Stimulated activated CD4-positive, alpha-beta T cell treated with anti-CD3 and anti-CD28 coated beads, Interleukin-1b, Interleukin-23, amount 100 ng/mL, for 1 hour (primary cell): Measurements from ENCODE around the gene SLC25A25.
"Not testable (repeated sequence)": the region's sequence is repeated elsewhere in the genome, so short reads cannot be mapped to it uniquely, and the experiment has no call there.

Source experiments
- DNase-seq, 2 donors: peaks; one replicate each; pipeline ENCODE4 v3.0.0-alpha.2; 2020; ENCODE audit warnings: low read depth in 2 of 2

The SLC25A25 gene

GRCh38 chr9:128051932-128052709 is 15.9 kb upstream of the SLC25A25 start:
- DNase-seq: no peak

- DNase-seq: no peak
Measured at GRCh38 chr9:128053560-128053959, 14.5 kb upstream of the SLC25A25 start.

- DNase-seq: no peak
Measured at GRCh38 chr9:128054087-128054486, 13.9 kb upstream of the SLC25A25 start.

- no peak for DNase-seq
Measured at GRCh38 chr9:128055344-128056040, 12.5 kb upstream of the SLC25A25 start.

- DNase-seq: no peak
Measured at GRCh38 chr9:128056086-128056485, 11.9 kb upstream of the SLC25A25 start.

GRCh38 chr9:128056887-128057723 is 10.9 kb upstream of the SLC25A25 start:
- no peak for DNase-seq

GRCh38 chr9:128057724-128058409 is 10.2 kb upstream of the SLC25A25 start:
- DNase-seq: no peak

- DNase-seq: no peak
Measured at GRCh38 chr9:128059365-128059983, 8.6 kb upstream of the SLC25A25 start.

- no peak for DNase-seq
Measured at GRCh38 chr9:128061275-128061960, 6.6 kb upstream of the SLC25A25 start.

GRCh38 chr9:128062279-128062678 is 5.8 kb upstream of the SLC25A25 start:
- no peak for DNase-seq

GRCh38 chr9:128062846-128063831 is 4.9 kb upstream of the SLC25A25 start:
- no peak for DNase-seq

- no peak for DNase-seq
Measured at GRCh38 chr9:128065907-128066712, 1.9 kb upstream of the SLC25A25 start.

GRCh38 chr9:128066713-128067644 is 1.1 kb upstream of the SLC25A25 start, which contains the start of gene NAIF1:
Gene NAIF1 (minus strand): TSS chr9:128067320. CDS start chr9:128067101, 219 bp downstream.
- peak; percentile 85 to 92 for DNase-seq

GRCh38 chr9:128068386-128069205 is 564 bp downstream of the SLC25A25 start:
- peak in 1 of 2 donors; percentile 17 for DNase-seq

- no peak for DNase-seq
Measured at GRCh38 chr9:128070874-128071273, 2.8 kb downstream of the SLC25A25 start.

GRCh38 chr9:128071475-128071874 is 3.4 kb downstream of the SLC25A25 start:
- DNase-seq: not testable (repeated sequence)
